ENCODE measurements around the gene ITGB4.
A peak's percentile ranks its signal among the peaks of the same experiment; 100 is the strongest.

ITGB4 gene

GRCh38 chr17:75765981-75766380 lies 44.7 kb downstream of the ITGB4 start:
- no peak overlapping the region for H3K27ac ChIP-seq
- TF ChIP-seq, protein P1, sequence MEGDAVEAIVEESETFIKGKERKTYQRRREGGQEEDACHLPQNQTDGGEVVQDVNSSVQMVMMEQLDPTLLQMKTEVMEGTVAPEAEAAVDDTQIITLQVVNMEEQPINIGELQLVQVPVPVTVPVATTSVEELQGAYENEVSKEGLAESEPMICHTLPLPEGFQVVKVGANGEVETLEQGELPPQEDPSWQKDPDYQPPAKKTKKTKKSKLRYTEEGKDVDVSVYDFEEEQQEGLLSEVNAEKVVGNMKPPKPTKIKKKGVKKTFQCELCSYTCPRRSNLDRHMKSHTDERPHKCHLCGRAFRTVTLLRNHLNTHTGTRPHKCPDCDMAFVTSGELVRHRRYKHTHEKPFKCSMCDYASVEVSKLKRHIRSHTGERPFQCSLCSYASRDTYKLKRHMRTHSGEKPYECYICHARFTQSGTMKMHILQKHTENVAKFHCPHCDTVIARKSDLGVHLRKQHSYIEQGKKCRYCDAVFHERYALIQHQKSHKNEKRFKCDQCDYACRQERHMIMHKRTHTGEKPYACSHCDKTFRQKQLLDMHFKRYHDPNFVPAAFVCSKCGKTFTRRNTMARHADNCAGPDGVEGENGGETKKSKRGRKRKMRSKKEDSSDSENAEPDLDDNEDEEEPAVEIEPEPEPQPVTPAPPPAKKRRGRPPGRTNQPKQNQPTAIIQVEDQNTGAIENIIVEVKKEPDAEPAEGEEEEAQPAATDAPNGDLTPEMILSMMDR (IDR thresholded peaks at IDR 0.05): no peak
- no peak overlapping the region for H2AFZ ChIP-seq

GRCh38 chr17:75767881-75768280 lies 46.6 kb downstream of the ITGB4 start:
- Histone ChIP-seq H3K9me3 (ENCODE audit: control insufficient read depth, low read length) (no peaks in the 10 kb centered on the region), H3K4me3 (ENCODE audit: low read depth, low read length) (no peak overlapping the region), H3K4me1 (peaks cover 17% of the 10 kb centered on the region), H3K4me2 (ENCODE audit: low read length) (no peak overlapping the region), H3K27ac (no peak overlapping the region), H3K79me2 (no peaks in the 10 kb centered on the region), H3K36me3 (ENCODE audit: control insufficient read depth, insufficient read depth, low read length) (no peaks in the 10 kb centered on the region), H3K27me3 (ENCODE audit: control insufficient read depth, insufficient read depth, low read length) (no peaks in the 10 kb centered on the region), H2AFZ (no peak overlapping the region), H3K9ac (no peak overlapping the region)
- TF ChIP-seq, protein P1 (IDR thresholded peaks at IDR 0.05): no peak

More at GRCh38 chr17:75765981-75766380, 44.7 kb downstream of the ITGB4 start:
- no peaks in the 10 kb centered on the region for H3K27me3 ChIP-seq (ENCODE audit: control insufficient read depth, insufficient read depth, low read length)
- H3K4me1 ChIP-seq: peaks cover 8% of the 10 kb centered on the region
- H3K36me3 ChIP-seq (ENCODE audit: control insufficient read depth, insufficient read depth, low read length): no peaks in the 10 kb centered on the region
- no peaks in the 10 kb centered on the region for H3K9me3 ChIP-seq (ENCODE audit: control insufficient read depth, low read length)
- H3K4me2 ChIP-seq (ENCODE audit: low read length): no peak overlapping the region
- no peaks in the 10 kb centered on the region for H3K79me2 ChIP-seq
- no peak overlapping the region for H3K9ac ChIP-seq
- no peak overlapping the region for H3K4me3 ChIP-seq (ENCODE audit: low read depth, low read length)

DNA sequence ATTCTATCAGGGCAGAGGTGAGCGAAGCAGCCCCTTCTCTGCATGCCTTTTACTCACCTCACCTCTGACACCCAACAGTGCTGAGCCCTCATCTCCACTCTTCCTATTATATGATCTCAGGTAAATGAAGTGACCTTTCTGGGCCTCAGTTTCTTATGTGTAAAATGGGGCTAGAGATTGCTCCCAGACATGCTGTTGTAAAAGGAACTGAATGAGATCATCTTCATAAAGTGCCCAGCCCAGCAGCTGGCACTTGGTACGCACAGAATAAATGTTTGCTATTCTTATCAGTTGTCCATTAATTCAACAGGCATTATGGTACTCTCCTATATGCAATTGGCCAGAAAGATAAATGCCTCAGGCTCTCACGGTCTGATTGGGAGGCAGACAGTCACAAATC lies 48.3 kb downstream of the ITGB4 start:
- Histone ChIP-seq H3K27ac (no peak overlapping the region), H3K9me3 (ENCODE audit: control insufficient read depth, low read length) (no peaks in the 10 kb centered on the region), H3K36me3 (ENCODE audit: control insufficient read depth, insufficient read depth, low read length) (no peaks in the 10 kb centered on the region), H3K4me2 (ENCODE audit: low read length) (no peak overlapping the region), H2AFZ (no peak overlapping the region), H3K9ac (no peak overlapping the region), H3K4me3 (ENCODE audit: low read depth, low read length) (no peak overlapping the region), H3K4me1 (peaks cover 11% of the 10 kb centered on the region), H3K79me2 (peaks cover 11% of the 10 kb centered on the region), H3K27me3 (ENCODE audit: control insufficient read depth, insufficient read depth, low read length) (no peaks in the 10 kb centered on the region)
- TF ChIP-seq, protein P1 (IDR thresholded peaks at IDR 0.05): no peak

- peak overlapping the region; percentile 34 for H3K4me2 ChIP-seq (ENCODE audit: low read length)
- no peaks in the 10 kb centered on the region for H3K36me3 ChIP-seq (ENCODE audit: control insufficient read depth, insufficient read depth, low read length)
- H3K4me1 ChIP-seq: peaks cover 17% of the 10 kb centered on the region
- H3K27ac ChIP-seq: peak overlapping the region; percentile 51
- H3K9me3 ChIP-seq (ENCODE audit: control insufficient read depth, low read length): no peaks in the 10 kb centered on the region
- peak overlapping the region; percentile 11 for H3K4me3 ChIP-seq (ENCODE audit: low read depth, low read length)
- no peak overlapping the region for H3K9ac ChIP-seq
- peaks cover 19% of the 10 kb centered on the region for H3K79me2 ChIP-seq
- TF ChIP-seq, protein P1 (IDR thresholded peaks at IDR 0.05): no peak
- H2AFZ ChIP-seq: peak overlapping the region; percentile 86
- no peaks in the 10 kb centered on the region for H3K27me3 ChIP-seq (ENCODE audit: control insufficient read depth, insufficient read depth, low read length)
Measured at GRCh38 chr17:75771334-75772281, 50.3 kb downstream of the ITGB4 start.
